DMS153 treated with DMSO at 0.1 percent for 48 hours (cell line): ENCODE measurements around the gene STAC2.
"Not testable (repeated sequence)": the region's sequence is repeated elsewhere in the genome, so short reads cannot be mapped to it uniquely, and the experiment has no call there.

Experiments
- DNase-seq: peaks from one replicate; lab custom pipeline; 2025; ENCODE audit not compliant: unreplicated experiment; lab: John Stamatoyannopoulos, UW

STAC2 gene

DNA sequence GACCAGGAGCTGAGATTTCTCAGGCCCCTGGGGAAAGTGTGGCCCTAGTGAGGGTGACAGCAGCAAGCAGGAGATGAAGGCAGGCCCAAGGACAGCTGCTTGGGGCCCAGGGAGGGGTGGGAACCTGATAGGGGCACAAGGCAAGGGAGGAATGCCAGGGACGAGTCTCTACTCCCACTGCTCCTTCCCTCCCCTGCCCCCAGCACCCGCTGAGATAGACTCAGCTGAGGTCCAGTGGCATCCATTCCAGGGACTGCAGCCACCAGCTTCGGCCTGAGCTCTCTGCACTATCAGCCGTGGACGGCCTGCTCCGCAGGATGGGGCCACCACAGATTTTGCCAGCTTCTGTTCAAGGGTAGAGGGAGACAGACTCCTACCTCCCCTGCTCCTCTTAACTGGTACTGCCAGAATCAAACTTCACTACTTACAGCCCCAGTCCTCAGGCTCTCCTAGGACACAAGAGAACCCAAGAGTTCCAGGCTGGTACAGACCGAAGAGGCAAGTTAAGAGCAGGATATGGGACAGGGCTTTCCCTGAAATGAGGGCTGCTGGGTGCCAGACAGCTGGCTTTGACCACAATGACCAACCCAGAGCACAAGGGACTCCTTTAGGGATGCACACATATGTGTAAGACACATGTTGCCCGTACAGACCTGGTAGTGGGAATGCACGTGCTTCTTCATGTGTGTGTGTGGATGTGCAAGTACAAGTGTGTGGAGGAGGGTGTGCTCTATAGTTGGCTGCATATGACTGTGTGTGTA is 33.8 kb downstream of the STAC2 start:
- DNase-seq, result no peak

GRCh38 chr17:39187152-39187830 is 38.5 kb downstream of the STAC2 start:
- no peak for DNase-seq

- DNase-seq, result no peak
Measured at GRCh38 chr17:39186481-39187002, 39.2 kb downstream of the STAC2 start.

DNA sequence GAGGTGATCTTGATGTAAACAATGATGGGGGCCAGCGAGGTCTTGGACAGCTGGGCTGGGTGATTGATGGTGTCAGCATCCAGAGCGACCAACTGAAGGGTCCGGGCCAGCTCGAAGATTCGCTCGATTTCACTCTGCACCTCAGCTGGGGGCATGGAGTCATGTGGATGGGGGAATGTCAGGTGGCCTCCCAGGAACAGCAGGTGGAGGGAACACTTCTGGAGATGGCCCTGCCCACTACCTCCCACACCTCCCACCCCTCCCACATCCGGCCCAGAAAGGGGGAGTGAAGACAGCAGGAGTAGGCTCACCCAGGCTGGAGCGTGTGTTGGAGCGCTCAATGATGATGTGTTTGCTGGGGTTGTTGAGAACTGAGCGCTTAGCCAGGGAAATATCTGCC is 42.0 kb downstream of the STAC2 start:
- no peak for DNase-seq

DNA sequence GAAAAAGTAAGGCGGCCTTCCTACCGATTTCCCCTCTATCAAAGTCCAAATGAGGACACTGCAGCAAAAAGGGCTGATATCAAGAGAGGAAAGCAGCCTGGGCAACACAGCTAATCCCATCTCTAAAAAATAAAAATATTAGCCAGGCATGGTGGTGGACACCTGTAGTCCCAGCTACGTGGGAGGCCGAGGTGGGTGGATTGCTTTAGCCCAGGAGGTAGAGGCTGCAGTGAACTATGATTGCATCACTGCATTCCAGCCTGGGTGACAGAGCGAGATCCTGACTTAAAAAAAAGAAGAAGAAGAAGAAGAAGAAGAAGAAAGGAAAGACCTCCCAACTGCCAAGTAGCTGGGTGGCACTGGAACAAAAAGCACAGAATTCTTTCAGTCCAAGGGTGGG is 42.7 kb downstream of the STAC2 start:
- DNase-seq, result no peak

DNA sequence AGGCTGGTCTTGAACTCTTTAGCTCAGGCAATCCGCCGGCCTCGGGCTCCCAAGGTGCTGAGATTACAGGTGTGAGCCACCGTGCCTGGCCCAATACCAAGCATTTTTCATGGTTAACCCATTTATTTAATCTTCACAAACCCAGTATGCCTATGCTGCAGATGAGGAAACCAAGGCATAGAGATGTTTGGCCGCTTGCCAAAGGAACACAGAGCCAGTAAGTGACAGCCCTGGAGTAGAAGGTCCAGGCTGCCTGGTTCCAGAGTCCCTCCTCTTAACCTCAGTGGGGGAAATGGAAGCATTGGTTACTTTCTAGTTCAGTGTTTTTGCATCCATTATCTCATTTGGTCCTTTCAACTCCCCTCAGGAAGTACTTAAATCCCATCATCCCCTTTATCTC is 44.4 kb downstream of the STAC2 start:
- DNase-seq, result no peak

DNA sequence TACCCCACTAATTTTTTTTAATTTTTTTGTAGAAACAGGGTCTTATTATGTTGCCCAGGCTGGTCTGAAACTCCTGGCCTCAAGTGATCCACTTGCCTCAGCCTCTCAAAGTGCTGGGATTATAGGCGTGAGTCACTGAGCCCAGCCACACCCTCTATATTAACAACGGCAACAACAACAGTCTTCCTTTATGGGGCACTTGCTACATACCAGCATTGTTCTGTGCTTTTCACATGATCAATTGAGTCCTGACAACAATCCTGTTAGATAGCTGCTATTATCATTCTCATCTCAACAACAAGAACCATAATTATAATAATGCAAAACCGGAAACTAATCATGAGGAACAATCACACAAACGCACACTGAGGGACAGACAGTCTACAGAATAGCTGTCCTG is 47.2 kb downstream of the STAC2 start:
- DNase-seq, result no peak

DNA sequence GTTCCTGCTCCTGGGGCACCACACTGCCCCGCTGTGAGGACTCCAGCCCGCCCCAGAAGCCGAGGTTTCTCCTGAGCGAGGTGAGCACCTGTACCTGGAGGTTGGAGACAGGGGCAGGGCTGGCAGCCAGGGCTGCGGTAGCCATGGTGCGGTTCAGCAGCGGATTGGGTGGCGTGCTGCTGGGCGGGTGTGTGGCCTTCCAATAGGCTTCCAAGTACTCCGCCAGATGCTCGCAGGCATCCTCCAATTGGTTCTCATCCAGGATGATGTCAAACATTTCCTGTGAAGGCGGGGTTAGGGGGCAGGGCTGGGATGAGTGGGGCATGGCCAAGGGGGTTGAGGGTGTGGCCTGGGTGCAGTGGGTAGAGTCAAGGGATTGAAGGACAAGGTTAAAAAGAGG is 48.5 kb downstream of the STAC2 start:
- DNase-seq, result no peak

GRCh38 chr17:39175695-39176093 is 50.1 kb downstream of the STAC2 start:
- DNase-seq, result no peak

DNA sequence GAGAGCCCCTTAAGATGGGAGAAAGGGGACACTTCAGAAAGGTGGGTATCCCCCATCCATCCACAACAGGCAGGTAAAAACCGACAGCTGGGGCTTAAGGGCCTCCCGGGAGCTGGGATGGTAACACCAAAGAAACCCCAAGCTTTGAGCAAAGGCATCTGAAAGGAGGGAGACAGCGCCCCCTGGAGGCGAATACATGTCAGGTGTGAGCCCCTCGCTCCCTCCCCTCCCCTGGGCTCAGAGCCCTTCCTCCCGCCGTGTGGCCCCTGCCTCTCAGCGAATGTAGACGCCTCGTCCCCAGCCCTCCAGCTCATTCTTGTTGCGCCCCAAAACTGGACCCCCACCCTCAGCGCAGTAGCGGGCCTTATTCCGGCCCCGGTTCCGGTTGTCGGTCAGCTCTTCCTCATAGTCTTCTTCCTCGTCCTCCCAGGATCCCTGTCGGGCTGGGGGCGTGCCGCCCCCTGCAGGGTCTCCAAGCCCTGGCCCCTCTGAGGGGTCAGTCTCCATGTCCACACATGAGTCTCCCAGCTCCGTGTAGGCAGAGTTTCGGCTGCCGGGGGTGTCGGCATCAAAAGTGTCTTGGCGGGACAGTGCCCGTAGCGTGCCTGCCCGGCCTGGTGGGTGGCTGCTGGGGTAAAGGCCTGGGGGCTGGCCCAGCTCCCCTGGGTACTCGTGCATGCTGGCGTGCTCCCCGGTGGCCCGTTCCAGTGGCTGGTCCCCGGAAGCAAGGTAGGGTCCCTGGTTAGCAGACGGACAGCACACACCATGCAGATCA is 50.6 kb downstream of the STAC2 start:
- DNase-seq, result peak; percentile 24

- no peak for DNase-seq
Measured at GRCh38 chr17:39173526-39174274, 52.0 kb downstream of the STAC2 start.

GRCh38 chr17:39173080-39173479 is 52.7 kb downstream of the STAC2 start:
- DNase-seq, result no peak

DNA sequence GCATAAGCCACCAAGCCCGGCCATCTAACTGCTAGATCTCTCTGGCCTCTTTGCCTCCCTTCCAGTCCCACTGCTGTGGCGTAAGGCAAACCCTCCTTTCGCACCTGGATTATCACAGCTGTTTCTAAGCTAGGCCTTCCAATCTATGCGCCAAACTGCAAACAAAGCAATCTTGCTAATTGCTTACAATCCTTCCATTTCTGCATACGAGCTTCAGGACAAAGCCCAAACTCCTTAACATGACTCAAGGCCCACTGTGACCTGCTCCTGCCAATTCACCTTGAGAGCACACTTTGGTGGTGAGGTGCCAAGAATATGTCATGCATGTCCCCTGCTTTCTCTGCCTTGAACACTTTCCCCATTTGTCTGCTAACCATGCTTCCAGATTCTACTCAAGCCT is 53.8 kb downstream of the STAC2 start:
- DNase-seq, result no peak

GRCh38 chr17:39170558-39170957 is 55.2 kb downstream of the STAC2 start:
- no peak for DNase-seq

DNA sequence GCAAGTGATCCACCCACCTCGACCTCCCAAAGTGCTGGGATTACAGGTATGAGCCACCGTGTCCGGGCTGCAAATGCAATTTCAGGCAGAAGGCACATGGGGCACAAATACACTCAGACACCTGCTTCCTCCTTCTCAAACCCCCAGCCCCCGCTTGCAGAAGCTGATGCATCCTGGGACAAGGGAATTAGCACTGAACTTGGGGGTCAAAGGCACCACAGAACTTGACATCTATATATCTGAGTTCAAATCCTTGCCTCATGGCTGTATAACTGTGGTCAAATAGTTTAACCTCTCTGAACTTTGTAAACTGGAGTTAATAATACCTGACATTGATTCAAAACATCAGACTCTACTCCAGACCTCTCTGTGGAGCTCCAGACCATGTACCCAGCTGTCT is 55.6 kb downstream of the STAC2 start:
- no peak for DNase-seq

- no peak for DNase-seq
Measured at GRCh38 chr17:39169518-39169917, 56.2 kb downstream of the STAC2 start.

GRCh38 chr17:39169101-39169500 is 56.6 kb downstream of the STAC2 start:
- no peak for DNase-seq

- DNase-seq, result not testable (repeated sequence)
Measured at GRCh38 chr17:39168503-39168902, 57.2 kb downstream of the STAC2 start.

GRCh38 chr17:39167476-39167875 is 58.3 kb downstream of the STAC2 start:
- no peak for DNase-seq

GRCh38 chr17:39166437-39167335 is 59.1 kb downstream of the STAC2 start:
- DNase-seq, result no peak
